ENCODE measurements around the gene BCL2L13.

Gene BCL2L13

DNA sequence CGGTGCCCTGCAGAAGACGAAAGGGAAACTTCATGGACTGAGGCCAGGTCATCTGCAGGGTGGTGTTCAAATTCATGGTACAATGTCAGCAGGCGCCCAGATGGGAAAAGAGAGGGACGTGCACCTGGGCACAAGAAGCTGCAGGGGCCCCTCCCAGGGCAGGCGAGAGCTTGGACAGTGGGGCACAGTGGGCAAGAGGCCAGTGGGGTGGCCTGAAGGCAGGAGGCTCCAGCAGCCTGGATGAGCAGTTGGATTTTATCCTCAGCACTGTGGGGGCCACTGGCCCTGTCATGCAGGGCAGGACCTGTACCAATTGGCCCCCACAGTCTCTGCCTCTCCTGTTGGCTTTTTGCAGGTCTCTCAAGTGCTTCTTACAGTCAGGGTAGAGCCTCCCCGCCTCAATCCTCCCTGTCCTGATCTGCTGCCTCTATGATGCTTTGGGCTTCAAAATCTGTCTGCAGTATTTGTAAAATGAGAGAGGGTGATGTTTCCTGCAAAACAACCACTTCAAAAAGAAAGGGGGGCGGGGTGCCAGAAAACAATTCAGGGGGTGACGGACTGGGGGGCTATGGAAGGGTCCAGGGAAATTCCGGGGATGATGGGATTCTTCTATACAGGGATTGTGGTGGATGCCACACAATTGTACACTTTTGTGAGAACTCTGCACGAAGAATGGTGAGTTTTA is 137.4 kb downstream of the BCL2L13 start:
- no peaks in the 10 kb centered on the region for H3K36me3 ChIP-seq (ENCODE audit: insufficient read depth, low read length)
- H3K4me3 ChIP-seq (ENCODE audit: low read length), result no peak overlapping the region
- H3K9me3 ChIP-seq (ENCODE audit: insufficient read depth, low read depth, low read length), result no peaks in the 10 kb centered on the region
- H3K27ac ChIP-seq (ENCODE audit: low read depth, low read length), result no peak overlapping the region
- 92% methylated on average over 9 of the region's 10 CpGs for WGBS
- H3K9ac ChIP-seq (ENCODE audit: low read depth, low read length), result no peak overlapping the region
- H3K27me3 ChIP-seq (ENCODE audit: insufficient read depth, low read length), result peaks cover 7% of the 10 kb centered on the region
- H3K4me1 ChIP-seq (ENCODE audit: insufficient read depth, low read length), result 0 out of 2 replicates have a peak, but pooled peaks cover 3% of the 10 kb centered on the region

DNA sequence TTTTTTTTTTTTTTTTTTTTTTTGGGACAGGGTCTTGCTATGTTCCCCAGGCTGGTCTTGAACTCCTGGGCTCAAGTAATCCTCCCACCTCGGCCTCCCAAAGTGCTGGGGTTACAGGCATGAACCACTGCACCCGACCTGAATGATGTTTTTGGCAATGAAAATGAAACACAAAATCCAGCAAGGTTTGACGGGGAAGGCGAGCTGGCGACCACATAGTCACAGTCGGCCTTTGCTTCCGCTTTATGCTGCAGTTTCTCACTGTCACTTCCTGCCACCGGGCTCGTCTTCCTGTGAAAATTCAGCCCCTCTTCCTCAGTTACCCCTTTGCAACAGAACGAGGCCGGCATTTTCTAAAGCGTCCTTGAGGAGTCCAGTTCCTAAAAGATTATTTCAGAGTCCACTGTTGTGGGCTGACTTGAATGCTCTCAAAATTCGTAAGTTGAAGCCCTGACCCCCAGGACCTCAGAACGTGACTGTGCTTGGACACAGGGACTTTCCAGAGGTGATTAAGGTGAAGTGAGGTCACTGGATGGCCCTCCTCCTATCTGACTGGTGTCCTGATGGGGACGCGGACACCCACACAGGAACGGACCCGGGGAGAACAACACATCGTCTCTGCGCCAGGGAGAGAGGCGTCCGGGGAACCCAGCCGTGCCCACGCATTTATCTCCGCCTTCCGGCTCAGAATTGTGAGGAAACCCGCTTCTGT is 138.6 kb downstream of the BCL2L13 start:
- peaks cover 7% of the 10 kb centered on the region for H3K27me3 ChIP-seq (ENCODE audit: insufficient read depth, low read length)
- no peak overlapping the region for H3K4me3 ChIP-seq (ENCODE audit: low read length)
- no peaks in the 10 kb centered on the region for H3K9me3 ChIP-seq (ENCODE audit: insufficient read depth, low read depth, low read length)
- H3K4me1 ChIP-seq (ENCODE audit: insufficient read depth, low read length), result 0 out of 2 replicates have a peak, but pooled peaks cover 3% of the 10 kb centered on the region
- no peaks in the 10 kb centered on the region for H3K36me3 ChIP-seq (ENCODE audit: insufficient read depth, low read length)
- WGBS, result 88% methylated on average over 27 of the region's 27 CpGs
- no peak overlapping the region for H3K27ac ChIP-seq (ENCODE audit: low read depth, low read length)
- no peak overlapping the region for H3K9ac ChIP-seq (ENCODE audit: low read depth, low read length)

GRCh38 chr22:17777717-17778044 is 139.1 kb downstream of the BCL2L13 start:
- H3K4me3 ChIP-seq (ENCODE audit: low read length), result no peak overlapping the region
- H3K4me1 ChIP-seq (ENCODE audit: insufficient read depth, low read length), result 0 out of 2 replicates have a peak, but pooled peaks cover 3% of the 10 kb centered on the region
- WGBS, result 90% methylated on average over 6 of the region's 6 CpGs
- H3K27me3 ChIP-seq (ENCODE audit: insufficient read depth, low read length), result peaks cover 7% of the 10 kb centered on the region
- H3K9ac ChIP-seq (ENCODE audit: low read depth, low read length), result no peak overlapping the region
- H3K27ac ChIP-seq (ENCODE audit: low read depth, low read length), result no peak overlapping the region
- H3K9me3 ChIP-seq (ENCODE audit: insufficient read depth, low read depth, low read length), result no peaks in the 10 kb centered on the region
- H3K36me3 ChIP-seq (ENCODE audit: insufficient read depth, low read length), result no peaks in the 10 kb centered on the region

DNA sequence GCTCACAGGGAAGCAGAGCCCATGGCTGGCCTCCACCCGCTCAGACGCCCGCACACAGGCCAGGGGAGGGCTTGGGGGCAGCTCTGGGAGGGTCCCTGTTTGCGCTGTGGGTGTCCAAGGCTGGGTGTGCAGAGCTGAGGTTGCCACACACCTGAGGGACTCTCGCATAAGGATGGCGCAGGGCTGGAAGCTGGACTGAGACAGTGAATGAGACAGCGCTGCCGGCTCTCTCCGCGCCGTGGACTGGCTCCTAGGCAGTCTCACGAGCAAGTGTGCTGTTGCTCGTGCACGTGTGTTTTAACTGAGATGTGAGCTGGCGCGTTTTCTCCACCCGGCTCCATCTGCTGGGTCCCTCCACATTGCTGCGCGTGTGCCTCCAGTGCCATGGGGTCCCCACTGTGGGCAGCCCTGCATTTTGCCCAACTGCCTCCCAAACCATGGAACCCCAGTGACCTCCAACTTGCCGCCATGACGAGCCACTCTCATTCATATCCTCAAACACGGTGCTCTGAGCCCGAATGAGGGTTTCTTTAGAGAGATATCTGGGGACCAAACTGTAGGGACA is 139.9 kb downstream of the BCL2L13 start:
- H3K9me3 ChIP-seq (ENCODE audit: insufficient read depth, low read depth, low read length), result no peaks in the 10 kb centered on the region
- no peaks in the 10 kb centered on the region for H3K36me3 ChIP-seq (ENCODE audit: insufficient read depth, low read length)
- H3K4me3 ChIP-seq (ENCODE audit: low read length), result no peak overlapping the region
- 94% methylated on average over 23 of the region's 23 CpGs for WGBS
- 0 out of 2 replicates have a peak, but pooled peaks cover 3% of the 10 kb centered on the region for H3K4me1 ChIP-seq (ENCODE audit: insufficient read depth, low read length)
- no peak overlapping the region for H3K27ac ChIP-seq (ENCODE audit: low read depth, low read length)
- H3K9ac ChIP-seq (ENCODE audit: low read depth, low read length), result no peak overlapping the region
- peaks cover 7% of the 10 kb centered on the region for H3K27me3 ChIP-seq (ENCODE audit: insufficient read depth, low read length)

DNA sequence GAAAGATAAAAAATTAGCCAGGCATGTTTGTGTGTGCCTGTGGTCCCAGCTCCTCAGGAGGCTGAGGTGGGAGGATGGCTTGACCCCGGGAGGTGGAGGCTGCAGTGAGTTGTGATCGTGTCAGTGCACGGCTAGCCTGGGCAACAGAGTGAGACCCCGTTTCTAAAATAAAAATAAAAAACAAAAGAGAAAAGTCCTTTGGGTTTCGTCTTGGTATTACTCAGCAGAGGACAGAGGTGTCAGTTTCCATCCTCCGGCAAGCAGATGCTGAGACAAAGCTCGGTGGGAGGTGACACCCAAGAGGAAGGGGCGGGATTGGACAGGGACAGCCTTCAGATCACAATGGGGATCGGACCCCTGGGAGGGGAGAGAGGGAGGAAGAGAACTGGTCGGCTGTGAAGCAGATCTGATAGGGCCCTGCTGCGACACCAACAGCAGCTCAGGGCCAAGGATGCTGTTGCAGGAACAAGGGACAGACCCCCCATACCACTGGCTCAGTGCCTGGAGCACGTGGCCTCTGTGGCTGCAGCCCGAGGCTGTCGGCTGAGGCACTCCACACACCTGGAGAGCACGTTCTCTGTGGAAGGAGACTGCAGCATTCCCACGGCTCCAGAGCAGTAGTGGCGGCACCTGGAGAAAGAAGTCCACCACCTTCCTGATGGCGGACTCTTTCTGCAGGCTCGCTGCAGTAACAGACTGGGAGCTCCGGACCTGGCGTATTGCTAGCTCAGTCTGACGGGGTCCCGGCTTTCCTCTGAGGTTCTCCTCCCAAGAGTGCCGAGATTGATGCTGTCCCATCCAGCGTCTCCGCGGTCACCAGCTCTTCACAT is 140.9 kb downstream of the BCL2L13 start:
- Histone ChIP-seq H3K9ac (ENCODE audit: low read depth, low read length) (no peak overlapping the region), H3K4me3 (ENCODE audit: low read length) (no peak overlapping the region), H3K9me3 (ENCODE audit: insufficient read depth, low read depth, low read length) (no peaks in the 10 kb centered on the region), H3K36me3 (ENCODE audit: insufficient read depth, low read length) (no peaks in the 10 kb centered on the region), H3K4me1 (ENCODE audit: insufficient read depth, low read length) (0 out of 2 replicates have a peak, but pooled peaks cover 3% of the 10 kb centered on the region), H3K27me3 (ENCODE audit: insufficient read depth, low read length) (peaks cover 7% of the 10 kb centered on the region), H3K27ac (ENCODE audit: low read depth, low read length) (no peak overlapping the region)
- 88% methylated on average over 27 of the region's 27 CpGs for WGBS

- no peaks in the 10 kb centered on the region for H3K9me3 ChIP-seq (ENCODE audit: insufficient read depth, low read depth, low read length)
- 85% methylated on average over 18 of the region's 19 CpGs for WGBS
- H3K4me1 ChIP-seq (ENCODE audit: insufficient read depth, low read length), result no peaks in the 10 kb centered on the region
- no peak overlapping the region for H3K9ac ChIP-seq (ENCODE audit: low read depth, low read length)
- H3K4me3 ChIP-seq (ENCODE audit: low read length), result no peak overlapping the region
- H3K27me3 ChIP-seq (ENCODE audit: insufficient read depth, low read length), result no peaks in the 10 kb centered on the region
- H3K27ac ChIP-seq (ENCODE audit: low read depth, low read length), result no peak overlapping the region
- no peaks in the 10 kb centered on the region for H3K36me3 ChIP-seq (ENCODE audit: insufficient read depth, low read length)
Observed at GRCh38 chr22:17780116-17780740, 141.7 kb downstream of the BCL2L13 start.
